ENCODE measurements around the gene TCP11. TPM values are rescaled to one million over a fixed set of nuclear protein-coding genes. Genes with fewer than 3 reads are reported as not detected.

TCP11 gene
- polyA plus RNA-seq, 1 of the 3 experiments (the other 2 are of a cell fraction), result 0.16 TPM

- DNase-seq, result no peak
- 90% methylated on average over 5 of the region's 5 CpGs for WGBS (ENCODE audit: low lambda C conversion rate)
- POLR2A ChIA-PET, result no interaction called here
Observed at GRCh38 chr6:35099116-35099515, 42.0 kb downstream of the TCP11 start.

More at GRCh38 chr6:35099116-35099515, 42.0 kb downstream of the TCP11 start:
- no peaks in the 10 kb centered on the region for H4K20me1 ChIP-seq (ENCODE audit: insufficient read depth)
- H3K4me1 ChIP-seq (ENCODE audit: control insufficient read depth in 1 of 2, insufficient read depth in 2 of 2, low read depth in 1 of 2, low read length in 1 of 2), result peaks cover 0 to 17% of the 10 kb centered on the region in 2 experiments; a peak in 3 of 4 replicates
- no peaks in the 10 kb centered on the region for H3K79me2 ChIP-seq (ENCODE audit: insufficient read depth)
- H3F3A ChIP-seq (replicated peaks; ENCODE audit: insufficient read depth), result peaks cover 23% of the 10 kb centered on the region
- H3K4me3 ChIP-seq (ENCODE audit: low read depth in 2 of 2, low read length in 1 of 2), result no peak overlapping the region
- CTCF ChIA-PET, result no interaction called here
- no peaks in the 10 kb centered on the region for H3K9me3 ChIP-seq
- H3K9ac ChIP-seq, result no peak overlapping the region
- H3K27me3 ChIP-seq (ENCODE audit: insufficient read depth), result no peaks in the 10 kb centered on the region
- H3K36me3 ChIP-seq (replicated peaks in 1 of 2; ENCODE audit: control insufficient read depth in 1 of 2, insufficient read depth in 2 of 2, low read length in 1 of 2), result no peaks in the 10 kb centered on the region
- no peak overlapping the region for H3K27ac ChIP-seq (ENCODE audit: low read depth in 2 of 2, low read length in 1 of 2)
- no peak overlapping the region for H2AFZ ChIP-seq (ENCODE audit: low read depth)
- no peak overlapping the region for H3K4me2 ChIP-seq
- TF ChIP-seq TCF12 (IDR thresholded peaks at IDR 0.05), result no peak
- no peak for TF ChIP-seq EZH2phosphoT487 (IDR thresholded peaks at IDR 0.05; ENCODE audit: borderline replicate concordance, low read depth)
- TF ChIP-seq ELF1 (IDR thresholded peaks at IDR 0.05), result no peak
- TF ChIP-seq USF2 (IDR thresholded peaks at IDR 0.05; ENCODE audit: borderline replicate concordance, low read depth, low read length), result no peak
- TF ChIP-seq TEAD4 (IDR thresholded peaks at IDR 0.05; ENCODE audit: borderline replicate concordance, insufficient read depth), result no peak
- no peak for TF ChIP-seq JUND (IDR thresholded peaks at IDR 0.05)
- TF ChIP-seq FOSL2 (IDR thresholded peaks at IDR 0.05; ENCODE audit: borderline replicate concordance, low read depth), result no peak
- no peak for TF ChIP-seq RCOR1 (IDR thresholded peaks at IDR 0.05; ENCODE audit: low read length)
- TF ChIP-seq IRF3 (IDR thresholded peaks at IDR 0.05; ENCODE audit: low read depth, low read length), result no peak
- no peak for TF ChIP-seq MEF2A (IDR thresholded peaks at IDR 0.05; ENCODE audit: borderline replicate concordance, low read depth)
- no peak for TF ChIP-seq SIN3A (IDR thresholded peaks at IDR 0.05; ENCODE audit: borderline replicate concordance, low read depth, low read length)
- no peak for TF ChIP-seq POLR2AphosphoS5 (IDR thresholded peaks at IDR 0.05; ENCODE audit: low read depth, low read length)
- no peak for TF ChIP-seq RXRA (IDR thresholded peaks at IDR 0.05; ENCODE audit: borderline replicate concordance, low read depth)
- TF ChIP-seq ZBTB33 (IDR thresholded peaks at IDR 0.05; ENCODE audit: borderline replicate concordance, low read depth), result no peak
- TF ChIP-seq NFIC (IDR thresholded peaks at IDR 0.05; ENCODE audit: borderline replicate concordance), result no peak
- TF ChIP-seq YY1 (IDR thresholded peaks at IDR 0.05; ENCODE audit: low read depth), result no peak
- TF ChIP-seq FOXM1 (IDR thresholded peaks at IDR 0.05; ENCODE audit: low read depth), result no peak
- TF ChIP-seq EP300 (IDR thresholded peaks at IDR 0.05; ENCODE audit: borderline replicate concordance in 1 of 2, low read depth in 1 of 2, low read length in 1 of 2), result no peak
- no peak for TF ChIP-seq CHD2 (IDR thresholded peaks at IDR 0.05; ENCODE audit: low read length, partially characterized antibody)
- H3K9me2 ChIP-seq, result no peaks in the 10 kb centered on the region

Measured in SK-N-SH (cell line).